Liver (tissue), 9 donors: ENCODE measurements around the gene EXO1. TPM values are rescaled to one million over a fixed set of nuclear protein-coding genes. Genes with fewer than 3 reads are reported as not detected.

ENCODE experiments used
- DNase-seq: peaks from one replicate; pipeline ENCODE4 v3.0.0-alpha.2; 2017; ENCODE audit warnings: low spot score
- H3K27ac ChIP-seq, 2 donors: one replicate each; pipeline ENCODE4 v1.7.0; 2013; ENCODE audit warnings: inconsistent platforms in 2 of 2, low read length in 2 of 2, control low read depth in 1 of 2, low read depth in 1 of 2, mild to moderate bottlenecking in 1 of 2
- H3K27me3 ChIP-seq, 4 donors: one replicate each; pipeline versions ENCODE4 v1.6.1 to v1.7.0; 2013; ENCODE audit warnings: low read length in 3 of 4, inconsistent platforms in 1 of 4, mild to moderate bottlenecking in 1 of 4, moderate library complexity in 1 of 4; ENCODE audit not compliant: control insufficient read depth in 4 of 4, insufficient read depth in 4 of 4
- H3K36me3 ChIP-seq, 4 donors: one replicate each; pipeline versions ENCODE4 v1.6.1 to v1.7.0; 2013; ENCODE audit warnings: low read length in 3 of 4, mild to moderate bottlenecking in 3 of 4, low read depth in 1 of 4, moderate library complexity in 1 of 4; ENCODE audit not compliant: control insufficient read depth in 4 of 4, insufficient read depth in 3 of 4
- H3K4me1 ChIP-seq, 4 donors: one replicate each; pipeline versions ENCODE4 v1.6.1 to v1.7.0; 2013; ENCODE audit warnings: low read length in 3 of 4, mild to moderate bottlenecking in 3 of 4, moderate library complexity in 1 of 4; ENCODE audit not compliant: control insufficient read depth in 4 of 4, insufficient read depth in 4 of 4
- H3K4me3 ChIP-seq, 3 donors: one replicate each; pipeline versions ENCODE4 v1.6.1 to v1.7.0; 2013; ENCODE audit warnings: low read length in 3 of 3, control low read depth in 1 of 3, low read depth in 1 of 3, mild to moderate bottlenecking in 1 of 3
- H3K9ac ChIP-seq, 2 donors: one replicate each; pipeline ENCODE4 v1.7.0; 2013; ENCODE audit warnings: low read length in 2 of 2, mild to moderate bottlenecking in 2 of 2, moderate library complexity in 2 of 2, control low read depth in 1 of 2, low read depth in 1 of 2
- H3K9me3 ChIP-seq, 4 donors: one replicate each; pipeline versions ENCODE4 v1.6.1 to v1.7.0; 2013; ENCODE audit warnings: low read length in 3 of 4; ENCODE audit not compliant: control insufficient read depth in 4 of 4
- ATF3 ChIP-seq: IDR thresholded peaks from 2 replicates; pipeline ENCODE4 v1.6.1; 2016; ENCODE audit warnings: antibody characterized with exemption
- CTCF ChIP-seq: fragments of 150-350 bp; IDR thresholded peaks from 2 replicates; pipeline ENCODE4 v1.5.1; 2017; ENCODE audit warnings: improper control_type of control experiment, low read depth, low read length; ENCODE audit not compliant: missing input control
- FOXA1 ChIP-seq: IDR thresholded peaks from 2 replicates; pipeline ENCODE4 v1.6.1; 2016; ENCODE audit warnings: antibody characterized with exemption
- FOXA2 ChIP-seq: IDR thresholded peaks from 2 replicates; pipeline ENCODE4 v1.6.1; 2016; ENCODE audit warnings: antibody characterized with exemption
- HNF4A ChIP-seq, 2 donors: conservative IDR thresholded peaks; 2 replicates each; pipeline ENCODE4 v1.6.1; 2016; ENCODE audit warnings: antibody characterized with exemption in 2 of 2, mild to moderate bottlenecking in 2 of 2
- HNF4G ChIP-seq: IDR thresholded peaks from 2 replicates; pipeline ENCODE4 v1.6.1; 2016; ENCODE audit warnings: antibody characterized with exemption
- NR2F2 ChIP-seq: IDR thresholded peaks from 2 replicates; pipeline ENCODE4 v1.6.1; 2016; ENCODE audit warnings: antibody characterized with exemption
- RAD21 ChIP-seq, 2 donors: IDR thresholded peaks; 2 replicates each; pipeline ENCODE4 v1.6.1; 2016; ENCODE audit warnings: antibody characterized with exemption in 2 of 2, mild to moderate bottlenecking in 2 of 2
- RXRA ChIP-seq, 2 donors: IDR thresholded peaks; 2 replicates each; pipeline ENCODE4 v1.6.1; 2017 to 2018; ENCODE audit warnings: antibody characterized with exemption in 2 of 2, mild to moderate bottlenecking in 1 of 2
- SP1 ChIP-seq: IDR thresholded peaks from 2 replicates; pipeline ENCODE4 v1.6.1; 2018; ENCODE audit warnings: antibody characterized with exemption, mild to moderate bottlenecking
- TAF1 ChIP-seq: conservative IDR thresholded peaks from 2 replicates; pipeline ENCODE4 v1.6.1; 2016; ENCODE audit warnings: antibody characterized with exemption, mild to moderate bottlenecking
- YY1 ChIP-seq: IDR thresholded peaks from 2 replicates; pipeline ENCODE4 v1.6.1; 2016; ENCODE audit warnings: antibody characterized with exemption, mild to moderate bottlenecking
- WGBS: extraction: QIAGEN DNeasy Blood & Tissue Kit; methylation state at CpG from one replicate; pipeline ENCODE4 v1.1.7; 2013; 5-methylcytosine and 5-hydroxymethylcytosine counted together
- polyA plus RNA-seq, 2 donors: library from polyadenylated mRNA; stranded (reverse) in 1 of 2; unstranded in 1 of 2; fragments of 200-250 nt in 1 of 2; fragments of >200 nt in 1 of 2; fragmentation: Nextera tagmentation in 1 of 2; extraction: Ambion mirVana in 1 of 2; gene quantifications; one replicate each; pipeline versions ENCODE4 v1.2.1 to v1.2.3, GENCODE V29; 2013 to 2015
- total RNA-seq, 2 donors: library from RNA; depleted of rRNA; stranded (reverse); fragments of >200 nt; gene quantifications; one replicate each; pipeline ENCODE4 v1.2.3, GENCODE V29; 2014
- TF ChIP-seq, protein P1 (sequence below): IDR thresholded peaks from 2 replicates; pipeline ENCODE4 v1.6.1; 2016; ENCODE audit warnings: antibody characterized with exemption
- TF ChIP-seq, protein P2 (sequence below): IDR thresholded peaks from 2 replicates; pipeline ENCODE4 v1.6.1; 2016; ENCODE audit warnings: antibody characterized with exemption
- donor health status: healthy.
- donor health status: healthy.
- donor health status: healthy.
- donor health status: healthy.
- donor health status: healthy.

Gene EXO1
- total and polyA plus RNA-seq, 4 donors: 0.25 to 16.2 (median 0.48) TPM

GRCh38 chr1:241846375-241846774 lies 1.6 kb upstream of the EXO1 start:
- H3K36me3 ChIP-seq: no peaks in the 10 kb centered on the region
- no peaks in the 10 kb centered on the region for H3K27me3 ChIP-seq
- no peak for DNase-seq
- no peaks in the 10 kb centered on the region for H3K9me3 ChIP-seq
- TF ChIP-seq RXRA (IDR thresholded peaks at IDR 0.05): no peak
- peaks cover 5 to 12% (median 11%) of the 10 kb centered on the region in 4 donors for H3K4me1 ChIP-seq
- no peak overlapping the region for H3K27ac ChIP-seq
- no peak overlapping the region for H3K4me3 ChIP-seq
- H3K9ac ChIP-seq: no peak overlapping the region

- Histone ChIP-seq H3K36me3 (no peaks in the 10 kb centered on the region), H3K9ac (no peak overlapping the region), H3K4me1 (peaks cover 5 to 12% (median 11%) of the 10 kb centered on the region in 4 donors), H3K4me3 (peak overlapping the region in 2 of 3 donors; percentile 58 to 97), H3K27me3 (no peaks in the 10 kb centered on the region), H3K9me3 (no peaks in the 10 kb centered on the region), H3K27ac (no peak overlapping the region)
- DNase-seq: no peak
- TF ChIP-seq HNF4A (conservative IDR thresholded peaks at IDR 0.05): no peak
- no peak for TF ChIP-seq CTCF
- TF ChIP-seq YY1: no peak
- no peak for TF ChIP-seq SP1
- TF ChIP-seq, protein P1, sequence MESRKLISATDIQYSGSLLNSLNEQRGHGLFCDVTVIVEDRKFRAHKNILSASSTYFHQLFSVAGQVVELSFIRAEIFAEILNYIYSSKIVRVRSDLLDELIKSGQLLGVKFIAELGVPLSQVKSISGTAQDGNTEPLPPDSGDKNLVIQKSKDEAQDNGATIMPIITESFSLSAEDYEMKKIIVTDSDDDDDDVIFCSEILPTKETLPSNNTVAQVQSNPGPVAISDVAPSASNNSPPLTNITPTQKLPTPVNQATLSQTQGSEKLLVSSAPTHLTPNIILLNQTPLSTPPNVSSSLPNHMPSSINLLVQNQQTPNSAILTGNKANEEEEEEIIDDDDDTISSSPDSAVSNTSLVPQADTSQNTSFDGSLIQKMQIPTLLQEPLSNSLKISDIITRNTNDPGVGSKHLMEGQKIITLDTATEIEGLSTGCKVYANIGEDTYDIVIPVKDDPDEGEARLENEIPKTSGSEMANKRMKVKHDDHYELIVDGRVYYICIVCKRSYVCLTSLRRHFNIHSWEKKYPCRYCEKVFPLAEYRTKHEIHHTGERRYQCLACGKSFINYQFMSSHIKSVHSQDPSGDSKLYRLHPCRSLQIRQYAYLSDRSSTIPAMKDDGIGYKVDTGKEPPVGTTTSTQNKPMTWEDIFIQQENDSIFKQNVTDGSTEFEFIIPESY: no peak
- TF ChIP-seq RXRA (IDR thresholded peaks at IDR 0.05): no peak
- TF ChIP-seq HNF4G: no peak
- no peak for TF ChIP-seq FOXA2
- TF ChIP-seq NR2F2: no peak
- TF ChIP-seq ATF3: no peak
- no peak for TF ChIP-seq RAD21 (IDR thresholded peaks at IDR 0.05)
- WGBS: 88% methylated on average over 4 of the region's 4 CpGs
Observed at GRCh38 chr1:241846862-241847539, 1.0 kb upstream of the EXO1 start.

- Histone ChIP-seq H3K27ac (peak overlapping the region; percentile 99 to 100), H3K9me3 (no peaks in the 10 kb centered on the region), H3K36me3 (no peaks in the 10 kb centered on the region), H3K4me3 (peak overlapping the region; percentile 58 to 97 (median 97)), H3K9ac (no peak overlapping the region), H3K4me1 (peaks cover 5 to 12% (median 11%) of the 10 kb centered on the region in 4 donors), H3K27me3 (no peaks in the 10 kb centered on the region)
- 10% methylated on average over 6 of the region's 6 CpGs for WGBS
- no peak for TF ChIP-seq RXRA (IDR thresholded peaks at IDR 0.05)
- TF ChIP-seq, protein P2, sequence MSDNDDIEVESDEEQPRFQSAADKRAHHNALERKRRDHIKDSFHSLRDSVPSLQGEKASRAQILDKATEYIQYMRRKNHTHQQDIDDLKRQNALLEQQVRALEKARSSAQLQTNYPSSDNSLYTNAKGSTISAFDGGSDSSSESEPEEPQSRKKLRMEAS: no peak
- TF ChIP-seq FOXA1: no peak
- no peak for TF ChIP-seq SP1
- no peak for TF ChIP-seq HNF4A (conservative IDR thresholded peaks at IDR 0.05)
- TF ChIP-seq, protein P1: no peak
- no peak for TF ChIP-seq TAF1
- DNase-seq: no peak
Observed at GRCh38 chr1:241847540-241847795, 536 bp upstream of the EXO1 start.
